HepG2 (cell line): Measurements from ENCODE around the gene GPR87.

Experiments used
- BHLHE40 ChIP-seq: IDR thresholded peaks from 2 replicates; pipeline ENCODE4 v1.6.1; 2011; ENCODE audit warnings: low read length, improper control_type of control experiment
- CENPX ChIP-seq: sonication (generic); formaldehyde crosslinking; IDR thresholded peaks from 2 replicates; pipeline ENCODE4 v1.9.0; 2021; ENCODE audit warnings: mild to moderate bottlenecking, missing genetic modification reagents, moderate library complexity
- POLR2A ChIP-seq, 2 experiments: IDR thresholded peaks; 2 replicates each; pipeline ENCODE4 v1.6.1; 2011; ENCODE audit warnings: low read depth in 2 of 2, low read length in 2 of 2, mild to moderate bottlenecking in 1 of 2, moderate library complexity in 1 of 2; ENCODE audit not compliant: insufficient read depth in 1 of 2
- SAFB2 ChIP-seq: sonication (generic); formaldehyde crosslinking; IDR thresholded peaks from 2 replicates; pipeline ENCODE4 v1.5.1; 2020; ENCODE audit warnings: missing genetic modification reagents, low read depth, mild to moderate bottlenecking, borderline replicate concordance
- SP1 ChIP-seq, 2 experiments: fragments of 450-650 bp in 1 of 2; sonication (generic) in 1 of 2; formaldehyde crosslinking in 1 of 2; IDR thresholded peaks; 2 replicates each; pipeline versions ENCODE4 v1.4.0 to v1.6.1; 2016 to 2020; ENCODE audit warnings: missing genetic modification reagents in 1 of 2
- SRF ChIP-seq: IDR thresholded peaks from 2 replicates; pipeline ENCODE4 v1.6.1; 2011; ENCODE audit warnings: mild to moderate bottlenecking, low read depth, low read length, moderate library complexity

DNA sequence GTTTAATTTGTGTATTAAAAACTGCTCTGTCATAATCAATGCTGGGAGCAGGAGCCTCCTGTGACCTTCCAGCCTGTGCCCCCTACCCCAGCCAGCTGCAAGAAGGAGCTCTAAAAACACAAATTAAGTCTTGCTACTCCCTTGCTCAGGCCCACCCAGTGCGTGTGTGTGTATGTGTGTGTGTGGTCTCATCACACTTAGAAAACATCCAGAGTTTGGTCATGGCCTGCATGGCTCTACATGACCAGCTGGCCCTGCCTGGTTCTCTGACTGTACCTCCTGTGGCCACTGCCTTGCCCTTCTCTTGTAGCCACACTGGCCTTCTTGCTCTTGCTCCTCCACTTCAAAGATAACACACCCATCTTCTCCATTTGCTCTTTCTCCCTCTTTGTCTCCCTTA is 52.0 kb downstream of the GPR87 start:
- TF ChIP-seq SP1 (IDR thresholded peaks at IDR 0.05) = no peak
- TF ChIP-seq SP1 (CRISPR knock-in tag; IDR thresholded peaks at IDR 0.05) = no peak
- TF ChIP-seq SAFB2 (CRISPR knock-in tag) = no peak
- no peak for TF ChIP-seq BHLHE40
- no peak for TF ChIP-seq POLR2A (IDR thresholded peaks at IDR 0.05; ENCODE audit: insufficient read depth in 1 of 2, low read depth in 2 of 2, low read length in 2 of 2)
- no peak for TF ChIP-seq SRF
- no peak for TF ChIP-seq CENPX
